ENCODE results near the gene DHX40.

- TF ChIP-seq, protein P1, sequence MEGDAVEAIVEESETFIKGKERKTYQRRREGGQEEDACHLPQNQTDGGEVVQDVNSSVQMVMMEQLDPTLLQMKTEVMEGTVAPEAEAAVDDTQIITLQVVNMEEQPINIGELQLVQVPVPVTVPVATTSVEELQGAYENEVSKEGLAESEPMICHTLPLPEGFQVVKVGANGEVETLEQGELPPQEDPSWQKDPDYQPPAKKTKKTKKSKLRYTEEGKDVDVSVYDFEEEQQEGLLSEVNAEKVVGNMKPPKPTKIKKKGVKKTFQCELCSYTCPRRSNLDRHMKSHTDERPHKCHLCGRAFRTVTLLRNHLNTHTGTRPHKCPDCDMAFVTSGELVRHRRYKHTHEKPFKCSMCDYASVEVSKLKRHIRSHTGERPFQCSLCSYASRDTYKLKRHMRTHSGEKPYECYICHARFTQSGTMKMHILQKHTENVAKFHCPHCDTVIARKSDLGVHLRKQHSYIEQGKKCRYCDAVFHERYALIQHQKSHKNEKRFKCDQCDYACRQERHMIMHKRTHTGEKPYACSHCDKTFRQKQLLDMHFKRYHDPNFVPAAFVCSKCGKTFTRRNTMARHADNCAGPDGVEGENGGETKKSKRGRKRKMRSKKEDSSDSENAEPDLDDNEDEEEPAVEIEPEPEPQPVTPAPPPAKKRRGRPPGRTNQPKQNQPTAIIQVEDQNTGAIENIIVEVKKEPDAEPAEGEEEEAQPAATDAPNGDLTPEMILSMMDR (IDR thresholded peaks at IDR 0.05), result peak in 1 of 7 experiments; percentile 8
- no peak for TF ChIP-seq POLR2AphosphoS5 (IDR thresholded peaks at IDR 0.05)
These were observed 6.5 kb upstream of the DHX40 start for GRCh38 chr17:59558953-59559352.
